ENCODE data around the gene KRT3.
"Not testable (repeated sequence)": the region's sequence is repeated elsewhere in the genome, so short reads cannot be mapped to it uniquely, and the experiment has no call there.

The KRT3 gene

GRCh38 chr12:52760623-52761022 lies 35.3 kb downstream of the KRT3 start:
- no peak for DNase-seq (ENCODE audit: low read depth in 2 of 2)

DNA sequence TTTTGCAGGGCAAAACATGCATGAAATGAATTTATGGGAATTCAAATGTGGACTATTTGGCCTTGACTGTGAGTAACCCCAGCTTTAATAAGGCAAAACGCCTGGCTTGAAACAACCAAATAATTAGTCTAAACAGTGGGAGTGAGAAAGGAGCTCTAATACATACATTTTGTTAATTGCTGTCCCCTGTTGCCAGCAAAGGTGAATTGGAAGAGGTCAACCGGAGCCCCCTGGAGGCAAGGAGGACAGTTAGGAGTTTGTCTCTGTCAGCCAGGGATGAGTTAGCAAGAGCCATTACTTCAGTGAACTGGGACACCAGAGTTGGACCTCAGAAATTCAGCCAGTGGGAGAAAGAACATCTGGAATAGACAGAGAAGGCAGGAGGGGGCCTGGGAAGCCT lies 36.2 kb downstream of the KRT3 start:
- no peak for DNase-seq (ENCODE audit: low read depth in 2 of 2)

DNA sequence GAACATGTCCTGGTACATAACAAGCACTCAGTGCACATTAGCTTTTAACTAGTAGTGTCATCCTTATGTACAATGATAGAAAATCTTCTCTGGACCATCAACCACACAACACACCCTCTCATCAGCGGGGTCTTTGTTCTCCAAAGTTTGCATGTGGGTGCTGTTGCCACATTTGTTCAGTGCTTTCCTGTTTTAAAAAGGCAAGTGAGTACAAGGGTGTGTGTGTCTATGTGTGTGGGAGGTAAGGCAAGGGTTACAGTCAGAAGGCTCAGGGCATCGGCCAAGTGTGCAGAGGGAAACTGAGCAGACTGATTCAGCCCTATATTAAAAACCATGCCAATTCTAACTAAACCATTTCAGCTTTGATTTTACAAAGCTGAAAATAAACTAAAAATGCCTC lies 36.7 kb downstream of the KRT3 start:
- DNase-seq (ENCODE audit: low read depth in 2 of 2), result no peak

GRCh38 chr12:52757449-52758176 lies 38.3 kb downstream of the KRT3 start:
- no peak for DNase-seq (ENCODE audit: low read depth in 2 of 2)

DNA sequence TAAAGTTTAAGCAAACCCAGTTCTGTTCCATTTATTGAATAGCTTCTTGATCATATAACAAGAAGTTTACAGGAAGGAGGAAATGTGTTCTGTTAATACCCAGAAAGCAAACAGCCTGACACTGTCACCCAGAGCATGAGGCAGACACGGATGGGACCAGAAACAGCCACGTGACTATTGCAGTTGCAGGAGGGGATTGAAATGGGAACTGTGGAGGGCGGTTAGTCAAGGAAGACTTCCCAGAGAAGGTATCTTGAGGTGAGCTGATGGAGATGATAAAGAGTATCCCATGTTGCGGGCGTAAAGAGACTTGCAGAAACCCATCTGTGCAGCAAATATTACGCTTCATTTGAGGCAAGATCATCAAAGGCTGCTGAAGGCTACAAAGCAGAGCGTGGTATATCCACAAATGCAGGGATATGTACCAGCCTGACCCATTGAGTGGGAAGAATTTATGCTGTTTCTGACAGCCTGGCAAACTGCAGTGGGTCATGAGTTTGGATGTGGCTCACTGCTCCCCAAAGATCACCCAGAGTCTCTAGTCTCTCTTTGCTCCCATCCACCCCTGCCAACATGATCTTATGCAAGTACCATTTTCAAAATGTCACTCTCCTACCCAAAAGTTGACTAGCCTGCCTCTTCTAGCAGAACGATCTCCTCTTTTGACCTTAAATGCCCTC lies 39.5 kb downstream of the KRT3 start:
- DNase-seq (ENCODE audit: low read depth in 2 of 2), result no peak

DNA sequence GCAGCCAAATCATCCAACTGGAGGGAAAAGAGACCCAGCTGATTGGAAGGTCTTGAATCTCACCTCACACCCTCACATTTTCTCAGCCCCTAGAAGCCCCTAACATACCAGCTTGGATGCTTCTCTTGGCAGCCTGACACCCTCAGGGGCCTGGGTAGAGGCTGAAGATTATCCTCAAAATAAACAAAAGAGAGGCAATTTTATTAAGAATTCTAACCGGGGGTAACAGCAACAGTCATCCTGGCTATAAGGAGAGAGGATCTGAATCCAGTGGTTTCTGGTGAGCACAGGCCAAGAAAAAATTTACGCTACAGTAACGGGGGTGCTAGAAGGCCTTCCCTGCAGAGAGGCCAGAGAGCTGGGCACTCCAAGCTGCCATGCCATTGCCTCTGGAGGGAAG lies 40.4 kb downstream of the KRT3 start:
- DNase-seq (ENCODE audit: low read depth in 2 of 2), result no peak

DNA sequence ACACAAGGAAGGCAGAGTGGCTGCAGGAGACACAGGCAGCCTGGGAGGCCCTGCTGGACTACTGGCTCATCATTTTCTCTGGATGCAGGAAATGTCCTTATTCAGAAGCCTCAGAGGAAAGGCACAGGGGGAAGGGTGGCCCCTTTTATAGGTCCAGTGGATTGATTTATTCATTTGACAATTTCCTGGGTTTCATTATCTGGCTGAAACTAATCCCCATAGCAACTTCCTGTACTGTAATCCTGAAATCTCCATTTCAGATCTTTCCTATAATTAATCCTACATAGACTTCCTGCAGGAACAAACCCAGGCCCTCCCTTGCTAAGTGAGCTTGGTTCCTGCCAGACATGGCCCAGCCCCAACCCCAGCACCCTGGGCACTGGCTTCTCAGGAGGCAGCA lies 41.8 kb downstream of the KRT3 start:
- no peak for DNase-seq (ENCODE audit: low read depth in 2 of 2)

DNA sequence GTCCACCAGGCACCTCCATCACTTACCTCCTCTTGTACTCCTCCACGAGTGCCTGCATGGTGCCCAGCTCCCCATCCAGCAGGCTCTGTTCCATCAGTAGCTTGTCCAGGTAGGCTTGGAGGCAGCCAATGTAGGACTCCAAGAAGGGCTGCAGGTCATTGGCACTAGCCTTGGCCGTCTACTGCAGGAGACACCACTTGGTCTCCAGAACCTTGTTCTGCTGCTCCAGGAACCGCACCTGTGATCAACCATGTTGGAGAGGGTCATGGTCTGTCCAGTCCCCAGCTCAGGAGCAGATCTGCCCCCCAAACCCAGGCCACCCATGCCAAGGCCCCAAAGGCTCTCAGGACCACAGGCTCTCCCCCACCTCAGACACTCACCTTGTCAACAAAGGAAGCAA lies 42.6 kb downstream of the KRT3 start:
- no peak for DNase-seq (ENCODE audit: low read depth in 2 of 2)

DNA sequence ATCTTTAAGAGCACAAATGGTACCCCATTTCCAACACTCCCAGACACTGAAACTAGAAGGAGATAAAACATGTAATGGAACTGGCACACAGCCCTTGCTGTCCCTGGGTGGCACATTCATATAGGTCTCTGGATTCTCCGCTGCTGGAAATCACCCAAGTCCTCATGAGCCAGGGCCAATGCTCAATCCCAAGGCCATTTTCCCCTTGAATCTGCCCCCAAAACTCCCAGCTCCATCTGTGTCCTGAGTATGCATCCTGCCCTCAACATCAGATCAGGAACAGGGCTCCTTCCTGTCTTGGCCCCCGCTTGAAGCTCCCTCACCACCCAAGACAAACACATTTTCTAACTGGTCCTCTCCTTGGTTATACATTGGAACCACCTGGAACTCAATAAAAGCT lies 43.4 kb downstream of the KRT3 start:
- no peak for DNase-seq (ENCODE audit: low read depth in 2 of 2)

GRCh38 chr12:52751795-52752194 lies 44.1 kb downstream of the KRT3 start:
- no peak for DNase-seq (ENCODE audit: low read depth in 2 of 2)

DNA sequence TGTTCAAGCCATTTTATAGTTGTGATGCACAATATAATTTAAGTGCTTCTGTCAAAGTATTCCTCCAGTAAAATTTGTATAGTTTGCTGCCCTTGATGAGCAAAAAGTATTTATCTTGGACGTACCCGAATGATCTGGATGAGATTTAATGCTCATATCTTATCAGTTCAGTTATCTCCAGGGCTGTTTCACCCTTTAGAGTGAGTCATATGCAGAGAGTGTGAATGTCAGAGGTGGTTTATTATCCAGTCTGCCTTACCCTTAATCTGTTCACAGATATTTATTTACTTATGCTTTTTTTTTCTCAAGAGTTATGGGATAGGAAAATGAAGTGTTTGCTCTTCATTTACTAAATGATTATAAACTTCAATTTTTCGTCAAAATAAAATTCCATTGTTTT lies 45.4 kb downstream of the KRT3 start:
- not testable (repeated sequence) for DNase-seq (ENCODE audit: low read depth in 2 of 2)

DNA sequence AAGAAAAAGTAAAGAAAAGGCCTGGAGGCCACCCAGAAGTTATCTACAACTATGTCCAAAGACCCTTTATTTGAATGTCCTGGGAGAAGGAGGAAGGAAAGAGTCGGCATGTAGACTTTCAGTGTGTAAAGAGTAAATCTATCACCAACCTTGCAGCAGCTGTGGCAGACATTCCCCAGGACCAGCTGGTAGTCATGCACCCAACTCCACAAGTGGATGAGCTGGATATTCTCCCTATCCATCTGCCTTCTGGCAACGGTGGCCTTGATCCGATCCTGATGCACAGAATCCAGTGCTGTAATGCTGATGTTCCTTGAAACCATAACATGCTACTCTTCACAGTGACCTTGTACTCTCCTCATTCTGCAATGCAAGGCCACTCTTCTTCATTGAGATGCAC lies 46.1 kb downstream of the KRT3 start:
- DNase-seq (ENCODE audit: low read depth in 2 of 2), result no peak

GRCh38 chr12:52748578-52748977 lies 47.3 kb downstream of the KRT3 start:
- DNase-seq (ENCODE audit: low read depth in 2 of 2), result no peak

GRCh38 chr12:52745554-52745953 lies 50.4 kb downstream of the KRT3 start:
- DNase-seq (ENCODE audit: low read depth in 2 of 2), result no peak

- DNase-seq (ENCODE audit: low read depth in 2 of 2), result no peak
Observed at GRCh38 chr12:52744493-52745156, 51.3 kb downstream of the KRT3 start.

- no peak for DNase-seq (ENCODE audit: low read depth in 2 of 2)
Observed at GRCh38 chr12:52742822-52743457, 53.0 kb downstream of the KRT3 start.

DNA sequence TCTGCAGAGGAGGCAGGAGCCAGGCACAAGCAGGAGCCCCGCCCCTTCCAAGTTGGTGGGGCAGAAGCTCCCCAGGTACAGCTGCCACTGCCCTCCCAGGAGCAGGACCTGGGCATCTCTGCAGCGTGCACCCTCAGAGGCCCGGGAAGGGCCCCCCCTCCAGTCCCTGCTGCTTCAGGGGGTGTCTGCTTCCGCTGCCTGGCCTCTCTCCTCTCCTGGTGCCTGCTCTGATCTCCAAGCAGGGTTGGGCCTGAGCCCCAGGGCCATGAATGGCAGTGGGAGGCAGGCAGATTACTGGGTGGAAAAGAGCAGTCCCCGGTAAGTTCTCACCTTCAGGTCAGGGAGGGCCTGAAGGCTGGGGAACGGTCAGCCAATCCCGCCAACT lies 53.7 kb downstream of the KRT3 start:
- DNase-seq (ENCODE audit: low read depth in 2 of 2), result no peak

DNA sequence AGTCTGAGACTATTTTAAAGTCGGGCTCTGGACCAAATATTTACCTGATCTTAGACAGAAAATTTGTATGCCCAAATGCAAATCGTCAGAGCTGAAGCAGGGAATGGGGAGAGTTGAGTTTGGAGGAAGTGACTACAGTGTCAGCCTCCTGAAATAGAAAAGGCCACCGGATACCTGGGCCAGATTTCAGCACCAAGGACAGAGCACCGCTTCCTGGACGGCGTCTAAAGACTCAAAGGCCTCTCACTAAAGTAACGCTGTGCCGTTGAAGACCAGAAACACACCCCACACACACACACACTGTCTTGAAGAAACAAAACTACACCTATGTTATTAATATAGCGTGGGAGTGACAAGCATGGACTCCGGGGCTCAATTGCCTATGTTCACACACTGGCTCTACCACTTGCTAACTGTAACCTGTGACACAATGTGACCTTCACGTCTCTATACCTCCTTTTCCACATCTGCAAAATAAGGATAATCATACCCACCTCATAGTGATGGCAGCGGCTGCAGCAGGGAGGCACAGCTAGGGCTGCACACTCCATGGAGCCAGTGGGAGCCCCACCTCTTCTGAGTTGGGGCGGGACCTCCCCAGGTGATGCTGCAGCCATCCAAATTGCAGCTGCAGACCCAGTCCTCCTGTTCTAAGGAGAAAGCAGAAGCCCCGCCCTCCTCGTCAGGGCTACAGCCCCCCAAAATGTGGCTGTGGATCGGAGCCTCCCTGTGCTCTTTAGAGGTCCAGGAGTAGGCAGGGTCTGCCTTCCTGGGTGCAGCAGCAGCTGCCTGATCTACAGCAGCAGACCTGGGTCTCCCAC lies 54.3 kb downstream of the KRT3 start:
- peak; percentile 52 to 63 for DNase-seq (ENCODE audit: low read depth in 2 of 2)

DNA sequence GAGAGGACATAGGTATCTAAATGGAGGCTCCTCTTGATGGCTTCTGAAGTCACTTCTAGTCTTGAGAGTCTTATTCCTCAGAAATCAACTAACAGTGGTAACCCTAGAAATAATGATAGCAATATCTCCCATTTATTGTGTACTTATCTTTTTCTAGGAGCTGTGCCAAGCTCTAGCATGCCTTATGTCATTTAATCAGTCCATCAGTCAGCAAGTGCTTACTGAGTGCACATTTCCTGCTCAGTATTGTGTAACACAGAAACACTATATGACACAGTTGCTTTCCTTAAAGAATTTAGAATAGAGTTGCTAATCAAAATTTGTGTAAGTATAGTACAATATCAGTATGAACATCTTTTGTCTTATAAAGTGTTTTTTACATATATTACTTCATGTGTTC lies 55.3 kb downstream of the KRT3 start:
- no peak for DNase-seq (ENCODE audit: low read depth in 2 of 2)

DNA sequence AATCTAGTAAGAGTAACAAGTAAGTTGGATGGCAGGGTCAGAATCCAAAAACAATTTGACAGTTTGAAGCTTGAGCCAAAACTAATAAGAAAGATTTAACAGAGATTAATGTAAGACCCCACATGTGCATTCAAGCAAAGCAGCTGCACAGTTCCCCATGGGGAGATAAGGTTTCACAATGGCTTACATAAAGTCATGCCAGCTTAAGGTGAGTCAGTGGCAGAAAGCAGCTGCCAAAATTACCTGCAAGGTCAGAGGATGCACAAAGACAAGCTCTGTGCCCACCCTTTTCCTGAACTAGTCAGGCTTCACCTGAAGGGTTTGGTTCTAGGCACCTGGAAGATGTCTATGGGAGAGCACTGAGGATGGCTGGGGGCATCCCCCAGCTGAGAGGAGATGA lies 56.0 kb downstream of the KRT3 start:
- no peak for DNase-seq (ENCODE audit: low read depth in 2 of 2)
